ENCODE measurements around the gene NLGN1. TPM values are rescaled to one million over a fixed set of nuclear protein-coding genes. Genes with fewer than 3 reads are reported as not detected.

The NLGN1 gene
- total RNA-seq, 1 donor from 2014 or later: not detected

DNA sequence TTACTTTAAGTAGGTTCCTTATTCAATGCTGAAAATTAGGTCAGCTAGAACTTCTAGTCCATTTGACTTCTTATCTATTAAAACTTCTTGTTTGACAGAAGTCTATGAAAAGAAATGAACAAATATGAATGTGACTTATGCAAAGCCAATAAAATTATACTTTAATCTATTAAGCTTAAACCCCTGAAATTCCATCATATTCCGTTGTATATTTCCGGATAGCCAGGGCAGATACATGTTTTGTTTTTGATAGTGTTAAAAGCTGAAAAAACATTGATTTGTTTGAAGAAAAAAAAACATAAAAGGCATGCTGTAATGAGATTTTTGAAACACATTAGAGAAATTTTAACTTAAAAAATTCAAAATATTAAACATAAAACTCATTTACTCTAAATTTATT lies 794.4 kb downstream of the NLGN1 start:
- Mint-ChIP-seq H3K36me3 (ENCODE audit: low read depth) (no peaks in the 10 kb centered on the region), H3K4me1 (no peaks in the 10 kb centered on the region)
- CTCF ChIA-PET: no interaction called here

DNA sequence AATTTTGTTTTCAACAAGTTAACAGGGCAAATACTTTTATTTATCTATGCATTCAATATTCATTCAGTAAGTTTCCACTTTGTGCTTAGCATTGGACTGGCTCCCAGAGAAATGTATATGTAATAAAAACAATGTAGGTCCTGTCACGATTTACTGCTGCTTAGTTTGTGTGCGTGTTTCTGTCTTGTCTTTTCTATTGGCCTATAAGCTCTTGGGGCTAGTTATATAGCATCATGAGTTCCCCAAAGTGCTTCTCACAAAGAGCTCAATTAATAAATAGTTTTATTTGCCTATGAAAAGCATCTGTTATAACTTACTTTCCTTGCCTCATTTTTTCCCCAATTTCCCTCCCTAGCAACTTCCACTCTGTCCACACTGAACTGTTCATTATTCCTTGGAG lies 794.9 kb downstream of the NLGN1 start:
- CTCF ChIA-PET: no interaction called here
- no peaks in the 10 kb centered on the region for H3K9me3 Mint-ChIP-seq
- intact Hi-C loops (cut with micrococcal nuclease): no loop called here

More for the DNA sequence above, 794.4 kb downstream of the NLGN1 start:
- ATAC-seq (ENCODE audit: low read depth) (no peak), DNase-seq (no peak)
- TF ChIP-seq CTCF (IDR thresholded peaks at IDR 0.05): no peak
- intact Hi-C loops (cut with micrococcal nuclease): no loop called here
- no peaks in the 10 kb centered on the region for H3K27me3 Mint-ChIP-seq
- H3K9me3 Mint-ChIP-seq: no peaks in the 10 kb centered on the region
- POLR2A ChIA-PET: no interaction called here
- H3K4me3 Mint-ChIP-seq: no peak overlapping the region
- no peak overlapping the region for H3K27ac Mint-ChIP-seq

GRCh38 chr3:174193604-174194003 lies 796.1 kb downstream of the NLGN1 start:
- intact Hi-C loops (cut with micrococcal nuclease): no loop called here
- Mint-ChIP-seq H3K27ac (no peak overlapping the region), H3K4me3 (no peak overlapping the region), H3K27me3 (no peaks in the 10 kb centered on the region), H3K4me1 (no peaks in the 10 kb centered on the region), H3K9me3 (no peaks in the 10 kb centered on the region), H3K36me3 (ENCODE audit: low read depth) (no peaks in the 10 kb centered on the region)
- no peak for TF ChIP-seq CTCF (IDR thresholded peaks at IDR 0.05)
- ChIA-PET POLR2A (no interaction called here), CTCF (no interaction called here)
- DNase-seq: no peak
- ATAC-seq (ENCODE audit: low read depth): no peak

More for the DNA sequence above, 794.9 kb downstream of the NLGN1 start:
- Mint-ChIP-seq H3K36me3 (ENCODE audit: low read depth) (no peaks in the 10 kb centered on the region), H3K27ac (no peak overlapping the region), H3K4me1 (no peaks in the 10 kb centered on the region), H3K4me3 (no peak overlapping the region), H3K27me3 (no peaks in the 10 kb centered on the region)
- TF ChIP-seq CTCF (IDR thresholded peaks at IDR 0.05): no peak
- DNase-seq (no peak), ATAC-seq (ENCODE audit: low read depth) (no peak)
- POLR2A ChIA-PET: no interaction called here

GRCh38 chr3:174197416-174197815 lies 799.9 kb downstream of the NLGN1 start:
- Mint-ChIP-seq H3K9me3 (peaks cover 4% of the 10 kb centered on the region), H3K4me3 (no peak overlapping the region), H3K4me1 (no peaks in the 10 kb centered on the region), H3K36me3 (ENCODE audit: low read depth) (no peaks in the 10 kb centered on the region), H3K27ac (no peak overlapping the region), H3K27me3 (no peaks in the 10 kb centered on the region)
- intact Hi-C loops (cut with micrococcal nuclease): no loop called here
- ChIA-PET POLR2A (no interaction called here), CTCF (no interaction called here)
- ATAC-seq (ENCODE audit: low read depth): no peak
- no peak for TF ChIP-seq CTCF (IDR thresholded peaks at IDR 0.05)
- DNase-seq: no peak

GRCh38 chr3:174198199-174198598 lies 800.7 kb downstream of the NLGN1 start:
- POLR2A ChIA-PET: no interaction called here
- no peak for DNase-seq
- TF ChIP-seq CTCF (IDR thresholded peaks at IDR 0.05): no peak
- intact Hi-C loops (cut with micrococcal nuclease): no loop called here
- Mint-ChIP-seq H3K27ac (no peak overlapping the region), H3K36me3 (ENCODE audit: low read depth) (no peaks in the 10 kb centered on the region), H3K9me3 (peaks cover 4% of the 10 kb centered on the region), H3K4me3 (no peak overlapping the region), H3K27me3 (no peaks in the 10 kb centered on the region), H3K4me1 (no peaks in the 10 kb centered on the region)
- no peak for ATAC-seq (ENCODE audit: low read depth)
- CTCF ChIA-PET: no interaction called here

Data from activated B cell treated with CpG ODN at 0.5 μM for 24 hours (primary cell).